Mesenteric fat pad (tissue), 1 donor: ENCODE data around the gene GUCA2A. TPM values are rescaled to one million over a fixed set of nuclear protein-coding genes. Genes with fewer than 3 reads are reported as not detected.
"Not testable (repeated sequence)": the region's sequence is repeated elsewhere in the genome, so short reads cannot be mapped to it uniquely, and the experiment has no call there.

ENCODE experiments used
- DNase-seq: peaks from one replicate; pipeline ENCODE4 v3.0.0-alpha.2; 2020; ENCODE audit warnings: low spot score
- long read RNA-seq: library from polyadenylated mRNA; unstranded; transcript quantifications from one replicate; pipeline ENCODE4 v2.0.0, GENCODE V29; 2020
- total RNA-seq: library from RNA; stranded (reverse); fragmentation: NEBNext Ultra II Directional; extraction: Animal tissue kit (Norgen Biotek cat#: 25700); gene quantifications from one replicate; pipeline ENCODE4 v1.2.1, GENCODE V29; 2021
- donor health status: DM: yes; HTN: yes; CAD: no.

GUCA2A gene, protein sequence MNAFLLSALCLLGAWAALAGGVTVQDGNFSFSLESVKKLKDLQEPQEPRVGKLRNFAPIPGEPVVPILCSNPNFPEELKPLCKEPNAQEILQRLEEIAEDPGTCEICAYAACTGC
- total RNA-seq, result not detected
- long read RNA-seq, result 0 reads

DNA sequence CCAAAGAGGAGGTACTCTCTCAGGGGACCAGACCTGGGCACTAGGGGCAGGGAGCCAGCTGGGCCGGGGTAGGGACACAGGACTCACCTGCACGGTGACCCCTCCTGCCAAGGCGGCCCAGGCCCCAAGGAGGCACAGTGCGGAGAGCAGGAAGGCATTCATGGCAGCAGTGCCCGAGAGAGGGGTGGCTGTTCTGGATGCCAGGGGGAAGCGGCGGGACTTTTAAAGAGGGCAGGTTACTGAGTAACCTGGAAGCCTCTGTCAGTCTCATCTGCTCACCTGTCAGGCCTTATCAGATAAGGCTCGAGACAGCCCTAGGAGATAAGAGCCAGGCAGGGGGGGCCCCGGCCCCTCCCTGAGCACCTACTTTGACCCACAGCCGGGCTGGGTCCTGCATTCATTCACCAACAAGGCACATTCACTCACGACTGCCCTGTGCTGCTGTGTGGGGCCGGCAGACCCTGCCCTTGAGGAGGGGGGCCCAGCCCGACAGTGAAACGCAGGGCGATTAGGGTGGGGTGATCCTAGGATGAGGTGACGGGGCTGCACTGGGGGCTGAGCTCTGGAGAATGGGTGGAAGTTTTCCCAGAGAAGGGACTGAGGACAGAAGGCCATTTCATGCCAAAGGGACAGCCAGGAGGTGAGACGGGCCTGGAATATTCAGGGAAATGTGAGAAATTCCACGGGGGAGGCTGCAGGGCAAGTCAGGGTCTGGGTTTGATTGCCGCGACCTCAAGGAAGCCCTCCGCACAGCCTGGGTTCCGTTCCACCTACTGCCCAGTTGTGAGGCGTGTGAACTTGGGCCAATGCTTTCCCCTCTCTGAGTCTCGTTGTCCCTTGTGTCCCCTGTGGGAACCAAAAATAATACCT lies at the start of gene GUCA2A:
Gene GUCA2A (minus strand): TSS at position 195 of the 870 bp plus-strand sequence. CDS start 33 bp downstream, at position 162.
- no peak for DNase-seq

DNA sequence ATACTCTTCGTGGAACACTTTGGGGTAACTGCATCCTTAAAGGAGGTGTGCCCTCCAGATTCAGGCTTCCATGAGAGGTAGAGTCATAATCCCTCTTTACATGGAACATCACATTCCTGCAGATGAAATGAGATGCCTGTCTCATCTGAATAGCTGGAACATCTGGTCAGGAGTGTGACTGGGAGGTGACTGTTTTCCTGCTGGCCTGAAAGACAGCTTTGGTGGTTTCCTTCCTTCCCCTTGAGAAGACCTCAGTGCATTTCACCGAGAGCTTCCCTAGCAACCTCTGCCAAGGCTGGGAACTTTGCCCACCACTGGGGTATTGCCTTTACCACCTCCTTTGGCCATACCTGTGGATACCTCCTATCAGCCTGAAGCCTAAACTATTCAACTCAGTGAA lies 46.7 kb upstream of the GUCA2A start:
- DNase-seq, result no peak

DNA sequence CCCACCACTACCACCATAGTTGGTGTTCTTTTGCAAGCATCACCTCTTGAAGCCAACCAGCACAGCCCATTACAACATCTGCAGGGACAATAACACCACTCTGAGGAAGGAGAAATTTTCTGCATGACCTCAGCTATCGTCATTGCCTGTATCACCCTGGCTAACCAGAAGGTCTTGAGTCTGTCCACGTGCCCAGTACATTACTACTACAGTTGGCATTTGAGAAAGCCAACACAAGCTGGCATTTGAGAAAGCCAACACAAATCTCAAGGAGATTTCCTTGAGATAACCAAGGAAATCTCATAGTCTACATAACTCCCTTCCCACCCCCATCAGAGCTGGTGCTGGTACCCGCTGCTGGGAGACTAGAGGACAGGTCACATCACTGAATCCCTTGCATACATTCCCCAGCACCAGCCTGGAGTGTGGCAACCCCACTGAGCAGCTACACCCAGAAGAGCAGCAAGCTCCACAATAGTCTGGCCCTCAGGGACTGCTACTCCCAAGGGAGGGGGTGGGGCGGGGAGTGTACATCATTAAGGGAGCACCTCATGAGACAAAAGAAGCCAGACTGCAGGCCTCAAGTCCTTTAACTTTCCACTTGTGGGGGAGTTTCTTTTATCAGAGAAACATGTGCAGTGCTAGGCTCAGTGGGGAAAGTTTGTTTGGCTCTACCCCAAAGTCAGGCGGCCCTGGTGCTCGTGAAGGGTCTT lies 46.0 kb upstream of the GUCA2A start:
- DNase-seq, result no peak

DNA sequence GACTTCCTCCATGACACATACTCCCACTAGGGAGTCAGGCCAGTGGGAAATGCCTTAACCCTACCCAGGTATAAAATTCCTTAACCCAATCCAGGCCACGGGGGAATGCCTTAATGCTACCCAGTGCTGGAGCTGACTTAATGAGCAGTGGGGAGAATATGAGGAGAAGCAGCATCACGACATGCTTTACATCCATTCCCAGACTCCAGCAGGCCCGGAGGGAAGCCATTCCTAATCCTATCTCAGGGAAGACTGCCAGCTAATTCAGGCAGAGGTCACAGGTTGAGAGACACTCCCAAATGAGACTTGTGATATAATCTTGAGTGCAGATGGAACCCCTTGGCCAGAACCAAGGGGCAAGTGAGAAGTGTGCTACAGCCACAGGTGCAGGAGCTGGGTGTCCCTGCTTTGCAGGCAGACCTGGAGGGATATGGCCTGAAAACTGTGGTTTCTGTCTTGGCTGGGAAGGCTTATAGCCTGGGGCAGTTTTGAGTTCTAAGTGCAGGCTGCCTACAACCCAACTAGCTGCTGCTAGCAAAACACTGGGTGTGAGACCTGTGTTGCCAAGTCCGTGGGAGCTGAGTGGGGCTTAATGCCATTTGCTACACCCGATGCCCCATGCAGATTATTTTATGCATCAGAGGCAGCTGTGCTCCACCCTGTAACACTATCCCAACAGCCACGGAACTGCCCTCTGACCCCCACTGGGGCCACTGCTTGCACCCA lies 45.1 kb upstream of the GUCA2A start:
- no peak for DNase-seq

DNA sequence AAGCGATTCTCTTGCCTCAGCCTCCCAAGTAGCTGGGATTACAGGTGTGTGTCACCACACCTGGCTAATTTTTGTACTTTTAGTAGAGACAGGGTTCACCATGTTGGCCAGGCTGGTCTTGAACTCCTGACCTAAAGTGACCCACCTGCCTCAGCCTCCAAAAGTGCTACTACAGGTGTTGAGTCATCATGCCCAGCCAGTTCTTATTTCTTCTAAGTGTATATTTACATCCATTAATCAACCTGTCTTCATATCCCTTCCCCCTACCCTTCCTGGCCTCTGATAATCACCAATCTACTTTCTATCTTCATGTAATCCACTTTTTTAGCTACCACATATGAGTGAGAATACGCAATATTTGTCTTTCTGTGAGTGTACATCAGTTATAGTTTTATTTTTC lies 42.4 kb upstream of the GUCA2A start:
- DNase-seq, result not testable (repeated sequence)

DNA sequence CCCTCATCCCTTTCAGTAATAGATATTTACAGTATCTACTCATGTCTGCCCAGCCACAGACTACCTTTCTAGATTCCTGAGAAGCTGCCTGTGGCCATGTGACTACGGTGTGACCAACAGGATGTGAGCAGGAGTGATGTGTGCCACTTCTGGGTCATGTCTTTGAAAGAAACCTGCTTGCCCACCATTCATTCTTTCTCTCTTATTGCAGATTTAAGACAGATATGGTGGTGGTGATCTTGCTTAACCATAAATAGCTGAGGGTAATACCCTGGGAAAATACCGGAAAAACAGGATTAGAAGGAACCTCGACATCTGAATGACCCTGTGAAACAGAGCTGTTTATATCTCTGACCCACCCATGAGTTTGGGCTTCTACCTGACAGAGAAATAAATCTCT lies 41.6 kb upstream of the GUCA2A start:
- no peak for DNase-seq

DNA sequence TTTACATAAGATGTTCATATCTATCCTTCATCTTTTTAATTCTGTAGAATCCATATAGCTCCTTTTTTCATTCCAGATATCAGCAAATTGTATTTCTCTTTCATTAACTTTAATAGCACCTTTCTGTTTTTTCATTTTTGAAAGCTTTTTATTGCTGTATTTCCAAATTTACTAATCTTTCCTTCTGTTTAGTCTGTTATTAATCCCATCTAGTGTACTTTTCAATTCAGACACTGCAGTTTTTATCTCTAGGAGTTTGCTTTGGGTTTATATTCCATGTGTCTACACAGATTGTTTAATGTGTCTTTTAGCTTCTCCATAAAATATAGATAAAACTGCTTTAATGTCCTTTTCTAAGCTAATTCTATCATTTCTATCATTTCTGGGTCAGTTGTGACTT lies 37.4 kb upstream of the GUCA2A start:
- no peak for DNase-seq

DNA sequence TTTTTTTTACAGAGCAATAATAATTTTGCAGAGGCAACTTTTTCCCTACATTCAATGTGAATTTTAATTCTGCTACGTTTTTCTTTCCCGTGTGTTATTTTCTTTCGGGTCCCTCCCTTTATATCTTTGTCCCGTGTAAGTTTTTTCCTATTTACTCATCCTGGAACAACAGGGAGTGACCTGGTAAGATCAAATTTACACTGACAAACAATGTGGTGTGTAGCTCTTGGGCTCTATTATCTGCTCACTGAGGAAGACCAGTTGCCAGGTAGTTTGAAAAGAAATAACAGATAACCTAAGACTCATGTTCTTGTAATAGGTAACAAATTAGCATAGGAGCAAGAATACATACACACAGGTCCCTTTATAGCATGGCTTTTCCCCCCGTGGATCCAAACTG lies 33.7 kb upstream of the GUCA2A start:
- DNase-seq, result no peak

DNA sequence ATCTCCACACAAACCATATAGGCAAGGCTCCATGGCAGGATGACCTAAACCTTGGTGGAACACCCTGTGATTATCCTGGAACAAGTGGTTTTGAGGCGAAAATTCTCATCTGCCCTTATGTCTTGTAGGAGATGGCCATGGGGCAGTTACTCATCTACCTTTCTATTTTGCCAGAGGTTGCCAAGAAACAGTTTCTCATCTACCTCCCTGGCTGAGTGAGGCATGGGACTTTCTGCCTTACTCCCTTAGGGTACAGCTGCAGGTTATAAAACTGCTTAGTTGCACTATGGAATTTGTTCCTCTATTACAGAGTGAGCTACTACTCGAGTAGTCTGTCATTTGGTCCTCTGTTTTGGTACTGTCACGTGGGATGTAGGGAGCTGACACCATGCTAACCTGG lies 31.3 kb upstream of the GUCA2A start:
- no peak for DNase-seq

DNA sequence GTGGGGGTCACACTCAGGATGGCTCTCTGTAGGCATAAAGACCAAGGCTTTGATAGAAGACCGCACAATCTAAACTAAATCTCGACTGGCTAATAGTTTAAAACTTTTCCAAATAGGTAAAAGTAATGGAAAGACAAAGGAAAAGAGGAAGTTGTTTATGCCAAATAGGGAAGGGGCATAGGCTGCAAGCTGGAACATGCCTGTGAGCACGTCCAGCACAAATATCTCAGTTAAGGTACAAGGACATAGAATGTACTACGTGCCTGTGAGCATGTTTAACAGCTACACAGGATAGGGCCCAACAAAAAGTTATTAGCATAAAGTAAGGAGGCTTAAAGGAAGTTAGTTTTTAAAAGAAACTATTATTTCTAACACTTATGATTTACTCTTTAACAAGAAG lies 27.6 kb upstream of the GUCA2A start:
- no peak for DNase-seq

DNA sequence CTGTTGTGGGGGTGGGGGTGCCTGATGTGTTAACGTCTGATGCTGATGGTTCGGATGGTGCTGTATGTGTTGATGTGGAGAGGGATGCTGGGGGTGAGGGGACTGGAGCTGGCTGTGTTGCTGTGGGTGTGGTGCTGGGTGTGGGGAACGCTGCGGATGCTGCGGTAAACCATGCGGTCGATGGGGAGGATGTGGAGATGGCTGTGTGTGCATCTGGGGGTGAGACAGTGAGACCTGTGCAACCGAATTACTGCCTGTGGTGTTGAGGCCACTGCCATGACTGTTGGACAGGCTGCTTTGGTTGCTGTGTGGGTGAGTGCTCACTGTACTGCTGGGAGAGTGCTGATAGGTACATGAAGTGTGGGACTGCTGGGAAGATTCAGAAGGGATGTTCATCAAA lies 26.8 kb upstream of the GUCA2A start:
- DNase-seq, result no peak

DNA sequence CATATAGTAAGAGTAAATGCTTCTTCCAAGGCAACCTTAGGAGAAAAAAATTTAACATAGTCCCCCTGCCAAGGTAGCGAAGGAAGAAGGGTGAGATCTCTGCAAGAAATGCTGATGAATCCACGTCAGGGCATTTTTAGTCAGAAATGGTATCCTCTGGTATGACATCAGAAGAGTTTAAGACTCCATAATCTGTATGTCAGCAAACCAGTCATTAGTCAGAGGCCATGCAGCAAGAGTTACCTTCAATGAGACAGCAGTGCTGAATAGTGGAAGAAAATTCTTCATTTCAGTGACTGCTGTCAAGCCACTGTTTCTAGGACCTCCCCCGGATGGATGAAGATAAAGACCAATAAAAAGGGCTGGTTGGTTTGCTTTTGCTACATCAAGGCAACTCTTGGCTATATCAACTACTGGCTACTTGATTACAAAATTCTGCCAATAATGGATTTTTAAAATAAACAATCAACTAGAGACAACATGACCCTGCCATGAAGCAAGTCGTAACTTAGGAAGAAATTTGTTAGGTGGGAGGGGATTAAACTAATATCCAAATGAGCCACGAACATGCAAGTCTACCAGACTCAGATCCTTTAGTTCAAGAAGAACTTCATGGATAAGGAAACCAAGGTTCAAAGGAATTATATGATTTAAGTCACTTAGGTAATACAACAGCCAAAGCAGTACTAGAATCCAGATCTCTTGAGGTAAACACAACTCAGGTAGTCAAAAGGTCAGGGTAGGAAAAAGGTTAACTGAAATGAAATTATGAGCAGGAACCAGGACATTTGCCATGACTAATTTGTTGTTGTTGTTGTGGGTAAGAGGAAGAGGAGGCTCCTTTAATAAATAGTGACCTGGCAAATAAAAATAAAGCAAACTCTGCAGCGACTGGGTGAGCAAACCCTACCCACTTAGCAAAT lies 25.6 kb upstream of the GUCA2A start:
- no peak for DNase-seq

DNA sequence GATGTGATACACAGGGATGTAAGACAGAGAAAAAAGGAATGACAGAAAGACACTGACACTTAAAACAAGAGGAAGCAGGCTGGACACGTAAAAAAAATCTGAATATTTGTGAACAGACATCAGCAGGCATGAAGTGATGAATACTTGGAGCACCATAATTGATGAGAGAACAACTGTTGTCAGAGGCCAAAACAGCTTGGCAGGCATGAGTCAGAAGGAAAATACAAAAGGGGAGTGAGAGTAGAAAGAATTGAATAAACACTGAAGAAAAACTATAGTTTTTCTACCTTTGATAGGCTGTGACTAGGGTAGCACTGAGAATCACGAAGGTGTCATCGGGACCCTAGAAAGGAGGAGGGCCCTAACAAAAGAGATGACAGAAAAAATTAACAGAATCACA lies 21.6 kb upstream of the GUCA2A start:
- DNase-seq, result no peak

DNA sequence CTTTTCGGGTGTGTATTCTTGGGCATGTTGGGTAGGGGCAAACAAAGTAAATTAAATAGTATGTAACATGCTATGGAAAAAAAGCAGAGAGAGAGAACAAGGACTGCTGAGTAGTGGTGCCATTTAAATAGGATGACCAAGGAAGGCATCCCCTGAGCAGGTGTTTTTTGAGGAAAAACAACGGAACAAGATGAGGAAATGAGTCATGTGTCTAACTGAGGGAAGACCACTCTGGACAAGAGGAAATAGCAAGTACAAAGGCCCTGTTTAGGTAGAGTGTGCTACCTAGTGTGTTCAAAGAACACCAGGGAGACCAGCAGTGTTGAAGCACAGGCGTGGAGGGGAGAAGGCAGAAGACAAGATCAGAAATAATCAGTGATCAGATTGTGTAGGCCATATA lies 20.1 kb upstream of the GUCA2A start:
- no peak for DNase-seq

DNA sequence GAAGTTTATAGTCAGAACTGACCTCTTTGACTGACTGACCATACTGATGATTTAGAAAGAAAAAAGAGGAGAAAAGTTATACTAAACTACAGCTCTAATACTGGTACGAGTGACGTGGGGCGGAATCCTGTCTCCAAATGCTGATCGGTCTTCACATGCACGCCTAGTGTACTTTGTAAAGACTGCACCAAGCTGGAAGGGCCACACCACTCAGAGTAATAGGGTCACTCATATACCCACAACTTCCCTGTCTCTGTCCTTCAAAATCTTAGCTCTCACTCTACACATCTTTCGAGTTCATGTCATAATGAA lies 19.4 kb upstream of the GUCA2A start:
- no peak for DNase-seq

DNA sequence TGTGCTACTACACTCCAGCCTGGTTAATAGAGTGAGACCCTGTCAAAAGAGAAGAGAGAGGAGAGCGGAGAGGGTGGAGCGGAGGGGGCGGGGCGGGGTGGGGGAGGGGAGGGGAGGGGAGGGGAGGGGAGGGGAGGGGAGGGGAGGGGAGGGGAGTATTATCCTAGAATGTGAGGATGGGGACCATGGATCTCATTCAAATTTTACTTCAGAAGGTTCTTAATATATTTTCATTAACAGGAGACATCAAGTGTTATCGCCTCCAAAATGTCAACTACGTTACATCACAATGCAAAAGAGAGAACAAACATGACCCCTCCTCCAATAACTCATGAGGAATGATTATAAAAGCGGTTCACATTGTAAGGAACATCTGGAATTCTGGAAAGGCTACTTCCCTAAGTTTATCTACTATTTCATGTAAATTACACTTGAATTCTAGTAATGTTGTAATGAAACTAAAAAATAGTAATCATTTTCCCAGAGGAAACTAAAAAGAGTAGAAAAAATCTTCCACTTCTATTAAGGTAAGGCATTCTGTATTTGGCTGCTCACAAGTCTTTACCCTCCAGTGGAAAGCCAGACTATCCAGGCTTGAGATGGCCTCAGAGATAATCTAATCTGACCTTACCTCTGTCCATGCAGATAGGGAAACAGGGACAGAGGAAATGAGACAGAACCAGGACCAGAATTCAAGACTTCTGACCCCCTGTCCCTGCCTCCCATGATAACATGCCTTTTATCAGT lies 18.8 kb upstream of the GUCA2A start:
- no peak for DNase-seq

DNA sequence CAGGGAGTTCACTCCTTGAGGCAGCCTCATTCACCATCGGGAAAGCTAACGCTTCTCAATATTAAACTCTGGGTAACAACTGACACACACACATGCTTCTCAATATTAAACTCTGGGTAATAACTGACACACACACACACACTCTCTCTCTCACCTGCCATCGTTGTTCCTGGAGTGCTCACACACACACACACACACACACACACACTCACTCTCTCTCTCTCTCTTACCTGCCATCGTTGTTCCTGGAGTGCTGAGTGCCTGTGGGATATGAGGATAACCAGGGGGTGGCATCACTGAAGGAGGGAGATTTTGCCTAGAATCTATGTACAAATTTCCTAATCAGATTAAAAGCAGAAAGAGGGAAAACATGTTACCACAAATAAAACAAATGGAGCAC lies 17.1 kb upstream of the GUCA2A start:
- no peak for DNase-seq

DNA sequence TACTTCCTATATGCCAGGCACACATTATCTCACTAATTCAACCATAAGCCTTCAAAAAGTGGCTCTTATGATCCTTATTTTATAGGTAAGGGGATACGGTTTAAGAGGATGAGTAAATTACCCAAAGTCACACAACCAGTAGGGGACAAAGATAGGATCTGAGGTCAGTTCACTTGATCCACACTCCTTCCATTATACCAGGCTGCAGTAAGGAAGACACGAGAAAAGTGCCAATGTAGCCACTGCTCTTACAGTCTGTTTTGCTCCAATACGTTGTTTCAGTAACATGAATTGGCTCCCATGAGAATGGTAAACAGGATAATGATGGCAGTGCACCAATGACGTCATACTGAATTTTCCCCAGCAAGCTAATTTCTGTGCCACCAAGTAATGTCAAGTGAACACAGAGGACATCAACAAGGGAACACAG lies 15.4 kb upstream of the GUCA2A start:
- no peak for DNase-seq

DNA sequence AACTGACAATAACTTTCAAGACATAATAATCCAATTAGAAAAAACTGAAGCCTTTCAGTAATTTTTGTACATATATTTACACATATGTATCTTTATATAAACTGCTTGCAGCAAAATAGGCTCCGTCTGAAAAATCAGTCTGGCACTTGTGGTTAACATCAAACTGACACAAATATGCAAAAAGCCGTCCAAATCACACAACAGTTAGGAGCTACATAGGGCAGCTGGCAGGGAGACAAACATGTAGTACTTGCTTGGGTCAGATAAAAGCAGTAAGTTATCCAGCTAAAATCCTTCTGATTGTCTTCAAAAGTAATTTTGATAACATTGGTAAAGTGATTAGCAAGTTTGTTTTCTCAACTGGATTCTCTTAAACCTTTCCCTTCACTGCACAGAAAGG lies 14.7 kb upstream of the GUCA2A start:
- DNase-seq, result no peak

DNA sequence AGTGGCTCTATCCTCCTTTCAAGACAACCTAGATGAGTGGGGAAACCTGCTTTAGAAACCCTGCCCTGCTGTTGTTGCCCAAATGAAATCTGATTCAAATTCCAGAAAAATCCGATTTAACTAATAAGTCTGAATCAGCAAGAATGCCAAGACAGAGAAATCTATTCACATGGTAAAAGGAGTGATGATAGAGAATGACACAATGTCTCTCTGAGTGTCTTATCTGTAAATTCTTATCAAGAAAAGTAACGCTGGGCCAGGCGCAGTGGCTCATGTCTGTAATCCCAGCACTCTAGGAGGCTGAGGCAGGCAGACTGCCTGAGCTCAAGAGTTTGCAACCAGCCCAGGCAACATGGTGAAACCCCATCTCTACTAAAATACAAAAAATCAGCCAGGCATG lies 13.7 kb upstream of the GUCA2A start:
- DNase-seq, result no peak
